ENCODE results near the gene BMF. TPM values are rescaled to one million over a fixed set of nuclear protein-coding genes. Genes with fewer than 3 reads are reported as not detected.

The BMF gene
- total RNA-seq, 1 donor from 2014 or later: 2.9 TPM

GRCh38 chr15:40053831-40054604 is 54.7 kb downstream of the BMF start:
- no peak for FAIRE-seq
- DNase-seq (ENCODE audit: low spot score in 2 of 2): no peak

- no peak for DNase-seq (ENCODE audit: low spot score in 2 of 2)
- FAIRE-seq: no peak
Measured at GRCh38 chr15:40053079-40053830, 55.4 kb downstream of the BMF start.

GRCh38 chr15:40052604-40053003 is 56.1 kb downstream of the BMF start:
- FAIRE-seq: no peak

GRCh38 chr15:40051616-40052415 is 56.9 kb downstream of the BMF start:
- no peak for DNase-seq (ENCODE audit: low spot score in 2 of 2)
- FAIRE-seq: no peak

More at GRCh38 chr15:40052604-40053003, 56.1 kb downstream of the BMF start:
- no peak for DNase-seq (ENCODE audit: low spot score in 2 of 2)

GRCh38 chr15:40050788-40051470 is 57.8 kb downstream of the BMF start:
- FAIRE-seq (no peak), DNase-seq (ENCODE audit: low spot score in 2 of 2) (no peak)

- no peak for FAIRE-seq
- no peak for DNase-seq (ENCODE audit: low spot score in 2 of 2)
Measured at GRCh38 chr15:40048926-40049475, 59.7 kb downstream of the BMF start.

- no peak for FAIRE-seq
Measured at GRCh38 chr15:40048211-40048792, 60.4 kb downstream of the BMF start.

GRCh38 chr15:40047415-40048210 is 61.1 kb downstream of the BMF start:
- no peak for DNase-seq (ENCODE audit: low spot score in 2 of 2)
- FAIRE-seq: no peak

More at GRCh38 chr15:40048211-40048792, 60.4 kb downstream of the BMF start:
- DNase-seq (ENCODE audit: low spot score in 2 of 2): no peak

GRCh38 chr15:40046721-40047414 is 61.8 kb downstream of the BMF start:
- DNase-seq (ENCODE audit: low spot score in 2 of 2): no peak

GRCh38 chr15:40045572-40046217 is 63.0 kb downstream of the BMF start:
- DNase-seq (ENCODE audit: low spot score in 2 of 2) (no peak), FAIRE-seq (no peak)

More at GRCh38 chr15:40046721-40047414, 61.8 kb downstream of the BMF start:
- FAIRE-seq: no peak

- FAIRE-seq: no peak
- DNase-seq (ENCODE audit: low spot score in 2 of 2): peak; percentile 77 to 87
Measured at GRCh38 chr15:40044717-40045571, 63.7 kb downstream of the BMF start.

GRCh38 chr15:40043927-40044716 is 64.6 kb downstream of the BMF start:
- DNase-seq (ENCODE audit: low spot score in 2 of 2): no peak
- FAIRE-seq: no peak

GRCh38 chr15:40042791-40043320 is 65.8 kb downstream of the BMF start:
- FAIRE-seq: no peak

GRCh38 chr15:40040770-40041169 is 67.9 kb downstream of the BMF start:
- no peak for FAIRE-seq
- DNase-seq (ENCODE audit: low spot score in 2 of 2): no peak

More at GRCh38 chr15:40042791-40043320, 65.8 kb downstream of the BMF start:
- no peak for DNase-seq (ENCODE audit: low spot score in 2 of 2)

GRCh38 chr15:40040293-40040635 is 68.4 kb downstream of the BMF start:
- DNase-seq (ENCODE audit: low spot score in 2 of 2) (no peak), FAIRE-seq (no peak)

Measured in frontal cortex (tissue), 4 donors.